GM19043 (cell line): ENCODE results near the gene GSTM4.

Experiments
- ATAC-seq: cut with Tn5 transposase; IDR thresholded peaks from one replicate; pipeline ENCODE4 v1.9.1; 2021; ENCODE audit warnings: low read depth; ENCODE audit not compliant: unreplicated experiment

Gene GSTM4

GRCh38 chr1:109636201-109636952 lies 19.5 kb upstream of the GSTM4 start:
- ATAC-seq: no peak

GRCh38 chr1:109637446-109637845 lies 18.5 kb upstream of the GSTM4 start:
- ATAC-seq: no peak

GRCh38 chr1:109639063-109639840 lies 16.6 kb upstream of the GSTM4 start:
- ATAC-seq: no peak

GRCh38 chr1:109639841-109640184 lies 16.1 kb upstream of the GSTM4 start:
- ATAC-seq: no peak

- ATAC-seq: no peak
Observed at GRCh38 chr1:109640285-109640865, 15.5 kb upstream of the GSTM4 start.

- no peak for ATAC-seq
Observed at GRCh38 chr1:109641078-109641740, 14.7 kb upstream of the GSTM4 start.

- no peak for ATAC-seq
Observed at GRCh38 chr1:109641861-109642260, 14.0 kb upstream of the GSTM4 start.

- ATAC-seq: no peak
Observed at GRCh38 chr1:109642626-109643025, 13.3 kb upstream of the GSTM4 start.

GRCh38 chr1:109643385-109644230 lies 12.3 kb upstream of the GSTM4 start:
- ATAC-seq: peak; percentile 84

GRCh38 chr1:109644670-109645069 lies 11.2 kb upstream of the GSTM4 start:
- ATAC-seq: no peak

- no peak for ATAC-seq
Observed at GRCh38 chr1:109649491-109649914, 6.4 kb upstream of the GSTM4 start.

- no peak for ATAC-seq
Observed at GRCh38 chr1:109650609-109651008, 5.3 kb upstream of the GSTM4 start.

- no peak for ATAC-seq
Observed at GRCh38 chr1:109652402-109652801, 3.5 kb upstream of the GSTM4 start.

GRCh38 chr1:109653306-109653705 lies 2.6 kb upstream of the GSTM4 start:
- no peak for ATAC-seq

GRCh38 chr1:109654519-109654918 lies 1.4 kb upstream of the GSTM4 start:
- ATAC-seq: no peak

- ATAC-seq: no peak
Observed at GRCh38 chr1:109657395-109657794, 1.5 kb downstream of the GSTM4 start.

- no peak for ATAC-seq
Observed at GRCh38 chr1:109657970-109658369, 2.1 kb downstream of the GSTM4 start.

GRCh38 chr1:109658533-109659042 lies 2.7 kb downstream of the GSTM4 start:
- no peak for ATAC-seq

- no peak for ATAC-seq
Observed at GRCh38 chr1:109659145-109659544, 3.2 kb downstream of the GSTM4 start.
